ENCODE results near the gene PDZD2.

DNA sequence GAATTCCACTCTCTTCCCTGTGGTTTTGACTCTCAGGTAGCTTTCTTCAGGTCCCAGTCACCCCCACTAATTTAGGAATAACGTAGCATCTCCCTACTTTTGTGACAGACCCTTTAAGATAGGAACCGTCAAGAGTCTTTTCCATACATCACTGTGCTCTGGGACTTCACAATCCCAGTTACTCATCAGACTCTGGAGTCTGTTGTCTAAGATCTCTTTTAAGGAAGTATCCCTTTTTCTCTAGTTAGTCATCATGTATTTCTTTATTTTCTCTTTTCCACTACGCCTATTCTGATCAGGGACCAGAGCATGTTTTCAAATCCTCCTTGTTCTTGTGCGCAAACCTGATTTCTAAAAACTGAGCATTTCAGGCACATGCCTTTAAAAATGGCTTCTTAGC lies 392.2 kb downstream of the PDZD2 start:
- TF ChIP-seq, protein P1, sequence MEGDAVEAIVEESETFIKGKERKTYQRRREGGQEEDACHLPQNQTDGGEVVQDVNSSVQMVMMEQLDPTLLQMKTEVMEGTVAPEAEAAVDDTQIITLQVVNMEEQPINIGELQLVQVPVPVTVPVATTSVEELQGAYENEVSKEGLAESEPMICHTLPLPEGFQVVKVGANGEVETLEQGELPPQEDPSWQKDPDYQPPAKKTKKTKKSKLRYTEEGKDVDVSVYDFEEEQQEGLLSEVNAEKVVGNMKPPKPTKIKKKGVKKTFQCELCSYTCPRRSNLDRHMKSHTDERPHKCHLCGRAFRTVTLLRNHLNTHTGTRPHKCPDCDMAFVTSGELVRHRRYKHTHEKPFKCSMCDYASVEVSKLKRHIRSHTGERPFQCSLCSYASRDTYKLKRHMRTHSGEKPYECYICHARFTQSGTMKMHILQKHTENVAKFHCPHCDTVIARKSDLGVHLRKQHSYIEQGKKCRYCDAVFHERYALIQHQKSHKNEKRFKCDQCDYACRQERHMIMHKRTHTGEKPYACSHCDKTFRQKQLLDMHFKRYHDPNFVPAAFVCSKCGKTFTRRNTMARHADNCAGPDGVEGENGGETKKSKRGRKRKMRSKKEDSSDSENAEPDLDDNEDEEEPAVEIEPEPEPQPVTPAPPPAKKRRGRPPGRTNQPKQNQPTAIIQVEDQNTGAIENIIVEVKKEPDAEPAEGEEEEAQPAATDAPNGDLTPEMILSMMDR (IDR thresholded peaks at IDR 0.05), result no peak
- no peak for TF ChIP-seq POLR2A (IDR thresholded peaks at IDR 0.05)
